Natural killer cell (primary cell): Measurements from ENCODE around the gene SLC7A4. TPM values are rescaled to one million over a fixed set of nuclear protein-coding genes. Genes with fewer than 3 reads are reported as not detected.

ENCODE experiments used
- ATAC-seq, 3 donors: fragments of 150-1000 bp in 2 of 3; fragments of 200-7000 bp in 1 of 3; cut with Tn5 transposase; 1 replicate in 1 of 3; 2 replicates in 2 of 3; pipeline ENCODE4 v1.10.0; 2021; ENCODE audit warnings: mild to moderate bottlenecking in 2 of 3, moderate library complexity in 2 of 3
- DNase-seq, 2 donors: peaks; one replicate each; pipeline versions ENCODE4 v3.0.0 to v3.0.0-alpha.2; 2013 to 2021; ENCODE audit warnings: mixed read lengths in 1 of 2
- H3K27ac ChIP-seq: one replicate; pipeline ENCODE4 v1.5.1; 2013; ENCODE audit warnings: mild to moderate bottlenecking, low read length
- H3K27me3 ChIP-seq: one replicate; pipeline ENCODE4 v1.6.1; 2013; ENCODE audit warnings: low read length; ENCODE audit not compliant: control insufficient read depth, insufficient read depth
- H3K36me3 ChIP-seq: one replicate; pipeline ENCODE4 v1.6.1; 2013; ENCODE audit warnings: low read length; ENCODE audit not compliant: control insufficient read depth, insufficient read depth
- H3K4me1 ChIP-seq: one replicate; pipeline ENCODE4 v1.6.1; 2013; ENCODE audit warnings: low read length; ENCODE audit not compliant: control insufficient read depth, insufficient read depth
- H3K4me3 ChIP-seq: one replicate; pipeline ENCODE4 v1.5.1; 2013; ENCODE audit warnings: low read length
- H3K9me3 ChIP-seq: one replicate; pipeline ENCODE4 v1.6.1; 2013; ENCODE audit warnings: low read length; ENCODE audit not compliant: control insufficient read depth, insufficient read depth
- H3K27ac Mint-ChIP-seq, 2 donors: one replicate each; pipeline ENCODE4 v1.8.0; 2022; ENCODE audit warnings: mild to moderate bottlenecking in 2 of 2, mixed read lengths in 2 of 2, moderate library complexity in 1 of 2
- H3K27me3 Mint-ChIP-seq, 2 donors: one replicate each; pipeline ENCODE4 v1.8.0; 2022; ENCODE audit warnings: low read depth in 2 of 2, mixed read lengths in 2 of 2
- H3K36me3 Mint-ChIP-seq: one replicate; pipeline ENCODE4 v1.8.0; 2022; ENCODE audit warnings: mixed read lengths
- H3K4me1 Mint-ChIP-seq, 2 donors: one replicate each; pipeline ENCODE4 v1.8.0; 2022; ENCODE audit warnings: mixed read lengths in 2 of 2
- H3K4me3 Mint-ChIP-seq: one replicate; pipeline ENCODE4 v1.8.0; 2022; ENCODE audit warnings: mild to moderate bottlenecking, moderate library complexity, mixed read lengths
- H3K9me3 Mint-ChIP-seq, 2 donors: one replicate each; pipeline ENCODE4 v1.8.0; 2022; ENCODE audit warnings: mixed read lengths in 2 of 2
- WGBS: methylation state at CpG from one replicate; pipeline ENCODE4 v1.1.7; 2013; ENCODE audit warnings: missing lambda C conversion rate; ENCODE audit not compliant: insufficient coverage; 5-methylcytosine and 5-hydroxymethylcytosine counted together
- intact Hi-C: fragments of 100-400 bp; cut with micrococcal nuclease; formaldehyde crosslinking; loops from one replicate; pipeline ENCODE4 v1.14.2; 2022
- total RNA-seq, 4 donors: library from RNA; stranded (reverse); fragments of 120-200 nt in 1 of 4; gene quantifications; one replicate each; pipeline versions ENCODE4 v1.2.3 to v1.2.4, GENCODE V29; 2013 to 2022
- TF ChIP-seq, protein P1 (sequence below): fragments of 200-600 bp; IDR thresholded peaks from one replicate; pipeline ENCODE4 v1.8.0; 2022; ENCODE audit warnings: antibody characterized with exemption

SLC7A4 gene
- total RNA-seq, 3 donors from 2014 or later (not counting 1 experiment from before 2014, with no cell fraction given) = not detected

DNA sequence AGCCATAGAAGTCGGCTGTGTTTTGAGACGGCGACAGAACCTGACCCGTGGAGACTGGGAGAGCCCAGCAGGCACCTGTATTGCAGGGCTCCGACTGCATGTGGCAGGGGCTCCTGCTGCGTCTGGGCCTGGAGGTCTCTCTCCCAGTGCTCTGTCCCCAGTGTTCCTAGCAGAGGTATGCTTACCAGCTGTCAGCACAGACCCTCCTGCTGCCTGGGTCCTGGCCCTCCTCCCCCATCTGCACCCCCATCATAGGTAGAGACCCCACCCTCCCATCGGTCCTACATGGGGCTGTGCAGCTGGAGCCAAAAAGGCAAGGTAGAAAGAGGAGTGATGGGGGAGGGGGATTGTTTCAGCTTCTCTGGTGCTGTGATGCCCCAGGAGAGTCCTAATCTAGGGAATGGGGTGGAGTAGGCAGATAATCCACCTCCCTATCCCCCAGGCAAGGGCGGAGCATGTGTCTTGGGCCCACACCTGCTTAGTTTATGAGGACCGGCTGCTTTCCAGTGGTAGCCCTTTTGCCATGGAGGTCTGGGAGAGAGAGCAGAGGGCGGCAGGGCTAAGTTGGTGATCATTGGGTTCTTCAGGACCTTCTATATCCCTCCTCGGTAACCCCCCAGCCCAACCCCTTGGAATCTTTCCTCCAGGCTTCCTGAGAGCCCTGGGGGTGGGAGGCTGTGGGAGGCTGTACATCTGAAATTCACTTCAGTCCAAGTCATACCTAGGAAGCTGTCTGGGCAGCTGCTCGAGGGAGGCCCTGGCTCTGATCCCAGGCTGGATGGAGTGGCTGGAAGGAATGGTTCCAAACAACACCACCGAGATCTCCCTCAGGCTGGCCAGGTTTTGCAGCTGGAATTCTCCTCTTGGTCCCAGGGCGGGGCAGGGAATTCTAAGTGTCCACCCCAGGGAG lies 5.3 kb downstream of the SLC7A4 start:
- no peak overlapping the region for H3K27ac ChIP-seq
- Mint-ChIP-seq H3K4me3 (no peak overlapping the region), H3K27me3 (peaks cover 10 to 15% of the 10 kb centered on the region in 2 donors), H3K36me3 (no peaks in the 10 kb centered on the region), H3K27ac (no peak overlapping the region), H3K9me3 (no peaks in the 10 kb centered on the region), H3K4me1 (peaks cover 6 to 14% of the 10 kb centered on the region in 2 donors)
- intact Hi-C loops = no loop called here
- no peaks in the 10 kb centered on the region for H3K36me3 ChIP-seq
- 88% methylated on average over 12 of the region's 14 CpGs for WGBS
- no peak overlapping the region for H3K4me3 ChIP-seq
- peaks cover 3% of the 10 kb centered on the region for H3K27me3 ChIP-seq
- DNase-seq (no peak), ATAC-seq (no peak)
- TF ChIP-seq, protein P1, sequence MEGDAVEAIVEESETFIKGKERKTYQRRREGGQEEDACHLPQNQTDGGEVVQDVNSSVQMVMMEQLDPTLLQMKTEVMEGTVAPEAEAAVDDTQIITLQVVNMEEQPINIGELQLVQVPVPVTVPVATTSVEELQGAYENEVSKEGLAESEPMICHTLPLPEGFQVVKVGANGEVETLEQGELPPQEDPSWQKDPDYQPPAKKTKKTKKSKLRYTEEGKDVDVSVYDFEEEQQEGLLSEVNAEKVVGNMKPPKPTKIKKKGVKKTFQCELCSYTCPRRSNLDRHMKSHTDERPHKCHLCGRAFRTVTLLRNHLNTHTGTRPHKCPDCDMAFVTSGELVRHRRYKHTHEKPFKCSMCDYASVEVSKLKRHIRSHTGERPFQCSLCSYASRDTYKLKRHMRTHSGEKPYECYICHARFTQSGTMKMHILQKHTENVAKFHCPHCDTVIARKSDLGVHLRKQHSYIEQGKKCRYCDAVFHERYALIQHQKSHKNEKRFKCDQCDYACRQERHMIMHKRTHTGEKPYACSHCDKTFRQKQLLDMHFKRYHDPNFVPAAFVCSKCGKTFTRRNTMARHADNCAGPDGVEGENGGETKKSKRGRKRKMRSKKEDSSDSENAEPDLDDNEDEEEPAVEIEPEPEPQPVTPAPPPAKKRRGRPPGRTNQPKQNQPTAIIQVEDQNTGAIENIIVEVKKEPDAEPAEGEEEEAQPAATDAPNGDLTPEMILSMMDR = no peak
- H3K4me1 ChIP-seq = peaks cover 16% of the 10 kb centered on the region
- no peaks in the 10 kb centered on the region for H3K9me3 ChIP-seq

DNA sequence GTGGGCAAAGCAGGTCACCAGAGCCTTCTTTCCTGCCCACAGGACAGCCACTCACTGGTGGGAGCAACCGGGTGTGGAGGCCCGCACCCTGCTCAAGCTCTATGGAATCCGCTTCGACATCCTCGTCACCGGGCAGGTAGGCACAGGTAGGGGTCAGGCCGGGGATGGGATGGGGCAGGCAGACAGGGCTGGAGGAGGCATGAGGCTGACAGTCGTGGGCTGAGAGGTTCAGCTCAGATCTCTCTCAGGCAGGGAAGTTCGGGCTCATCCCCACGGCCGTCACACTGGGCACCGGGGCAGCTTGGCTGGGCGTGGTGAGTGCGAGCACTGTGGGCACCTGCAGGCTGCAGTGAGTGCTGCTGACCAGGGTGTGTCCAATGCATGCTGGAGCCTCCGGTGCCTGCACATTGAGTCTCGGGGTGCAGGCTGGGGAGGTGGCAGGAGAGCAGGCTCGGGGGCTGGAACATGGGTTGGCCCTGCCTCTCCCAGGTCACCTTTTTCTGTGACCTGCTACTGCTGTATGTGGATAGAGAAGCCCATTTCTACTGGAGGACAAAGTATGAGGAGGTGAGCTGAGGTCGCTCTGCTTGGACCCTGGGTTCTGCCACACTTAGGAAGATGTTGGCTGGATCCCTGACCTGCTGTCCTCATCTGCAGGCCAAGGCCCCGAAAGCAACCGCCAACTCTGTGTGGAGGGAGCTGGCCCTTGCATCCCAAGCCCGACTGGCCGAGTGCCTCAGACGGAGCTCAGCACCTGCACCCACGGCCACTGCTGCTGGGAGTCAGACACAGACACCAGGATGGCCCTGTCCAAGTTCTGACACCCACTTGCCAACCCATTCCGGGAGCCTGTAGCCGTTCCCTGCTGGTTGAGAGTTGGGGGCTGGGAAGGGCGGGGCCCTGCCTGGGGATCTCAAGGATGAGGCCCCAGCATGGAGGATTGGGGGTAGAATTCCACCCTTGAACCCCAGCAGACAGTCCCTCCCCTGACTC lies 6.3 kb downstream of the SLC7A4 start:
- H3K4me3 ChIP-seq = no peak overlapping the region
- H3K4me1 Mint-ChIP-seq = peaks cover 6 to 13% of the 10 kb centered on the region in 2 donors
- ATAC-seq (no peak), DNase-seq (no peak)
- no peaks in the 10 kb centered on the region for H3K9me3 ChIP-seq
- intact Hi-C loops = no loop called here
- no peak overlapping the region for H3K27ac ChIP-seq
- peak overlapping the region in 1 of 2 donors; percentile 42 for H3K27ac Mint-ChIP-seq
- no peaks in the 10 kb centered on the region for H3K27me3 ChIP-seq
- no peak overlapping the region for H3K4me3 Mint-ChIP-seq
- TF ChIP-seq, protein P1 = no peak
- 90% methylated on average over 27 of the region's 27 CpGs for WGBS
- H3K36me3 Mint-ChIP-seq = no peaks in the 10 kb centered on the region
- peaks cover 10% of the 10 kb centered on the region for H3K4me1 ChIP-seq
- H3K27me3 Mint-ChIP-seq = peaks cover 7 to 10% of the 10 kb centered on the region in 2 donors
- no peaks in the 10 kb centered on the region for H3K9me3 Mint-ChIP-seq
- no peaks in the 10 kb centered on the region for H3K36me3 ChIP-seq

DNA sequence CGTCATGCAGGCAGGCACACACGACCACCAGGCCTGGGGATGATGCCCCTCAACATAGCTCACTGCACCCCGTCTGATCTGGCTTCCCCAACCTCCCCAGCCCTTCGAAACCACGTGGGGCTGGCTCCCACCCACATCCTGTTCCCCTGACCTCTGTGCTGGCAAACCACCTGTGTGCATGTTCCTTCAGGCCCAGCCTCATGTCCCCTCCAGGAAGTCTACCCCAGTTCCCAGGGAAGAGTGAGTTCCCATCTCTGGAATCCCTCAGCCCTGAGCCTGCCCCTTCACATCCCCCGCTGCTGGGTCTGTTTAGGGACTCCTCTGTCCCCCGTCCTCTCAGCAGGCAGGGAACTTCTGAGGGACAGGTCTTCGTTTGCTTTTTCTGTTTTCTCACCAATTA lies 7.1 kb downstream of the SLC7A4 start:
- Histone ChIP-seq H3K36me3 (no peaks in the 10 kb centered on the region), H3K9me3 (no peaks in the 10 kb centered on the region), H3K4me3 (no peak overlapping the region), H3K27me3 (no peaks in the 10 kb centered on the region), H3K27ac (no peak overlapping the region), H3K4me1 (peaks cover 10% of the 10 kb centered on the region)
- TF ChIP-seq, protein P1 = no peak
- intact Hi-C loops = no loop called here
- ATAC-seq (peak in 1 of 3 donors; percentile 48), DNase-seq (peak in 1 of 2 donors; percentile 31)
- H3K36me3 Mint-ChIP-seq = no peaks in the 10 kb centered on the region
- H3K4me1 Mint-ChIP-seq = peaks cover 6 to 10% of the 10 kb centered on the region in 2 donors
- 40% methylated on average over 8 of the region's 8 CpGs for WGBS
- H3K4me3 Mint-ChIP-seq = no peak overlapping the region
- H3K27me3 Mint-ChIP-seq = peaks cover 0 to 3% of the 10 kb centered on the region in 2 donors
- H3K9me3 Mint-ChIP-seq = no peaks in the 10 kb centered on the region
- peak overlapping the region in 1 of 2 donors; percentile 42 for H3K27ac Mint-ChIP-seq
